ENCODE results near the gene KIF16B. TPM values are rescaled to one million over a fixed set of nuclear protein-coding genes. Genes with fewer than 3 reads are reported as not detected.
A peak's percentile ranks its signal among the peaks of the same experiment; 100 is the strongest.

KIF16B gene
- total and polyA plus RNA-seq, 2 experiments from 2014 or later: 8.2 to 26.5 TPM

DNA sequence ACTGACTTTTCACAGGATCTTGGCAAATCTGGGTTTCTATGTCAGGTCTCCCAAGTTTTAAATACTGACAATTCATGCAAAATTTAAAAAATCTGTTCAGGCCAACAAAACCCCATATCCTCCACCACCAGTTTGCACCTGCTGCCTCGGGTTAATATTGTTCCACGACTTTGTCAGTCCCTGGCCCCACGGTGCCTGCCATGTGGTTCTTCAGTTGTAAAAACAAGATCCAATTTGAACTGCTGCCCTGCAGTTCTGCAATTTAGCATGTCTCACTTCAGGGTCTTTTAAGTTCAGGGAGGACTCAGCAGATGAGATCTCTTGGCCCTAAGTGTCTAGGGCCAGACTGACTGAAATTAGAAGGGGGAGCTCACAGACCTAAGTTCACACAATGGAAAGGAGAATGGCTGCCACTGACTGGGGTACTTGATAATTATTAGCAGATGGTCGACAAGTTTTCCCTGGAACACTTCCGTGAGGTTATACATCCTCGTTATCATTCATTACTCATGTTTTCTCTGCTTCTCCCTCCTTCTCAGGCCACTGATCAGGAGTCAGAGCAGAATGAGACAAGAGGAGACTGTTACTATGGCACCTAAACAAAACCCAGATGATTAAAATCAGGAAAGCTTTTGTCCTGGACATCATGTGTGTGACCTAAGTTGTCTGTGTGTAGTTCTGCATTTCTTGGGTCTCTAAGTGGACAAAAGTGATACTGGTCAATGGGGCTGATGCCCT lies 223.6 kb downstream of the KIF16B start:
- Histone ChIP-seq H3K4me1 (ENCODE audit: low read depth) (no peaks in the 10 kb centered on the region), H3K9me3 (ENCODE audit: low read depth) (no peaks in the 10 kb centered on the region), H3K36me3 (no peaks in the 10 kb centered on the region), H3K4me3 (no peak overlapping the region), H3K27ac (no peak overlapping the region), H3K27me3 (no peaks in the 10 kb centered on the region)
- DNase-seq (ENCODE audit: low read depth in 1 of 2, low spot score in 1 of 2): peak in 1 of 2 donors; percentile 26
- TF ChIP-seq CTCF (IDR thresholded peaks at IDR 0.05; ENCODE audit: low read depth, low read length): no peak

GRCh38 chr20:16346956-16347355 lies 226.3 kb downstream of the KIF16B start:
- no peak for TF ChIP-seq CTCF (IDR thresholded peaks at IDR 0.05; ENCODE audit: low read depth, low read length)
- Histone ChIP-seq H3K27ac (no peak overlapping the region), H3K36me3 (no peaks in the 10 kb centered on the region), H3K27me3 (no peaks in the 10 kb centered on the region), H3K9me3 (ENCODE audit: low read depth) (no peaks in the 10 kb centered on the region), H3K4me3 (no peak overlapping the region), H3K4me1 (ENCODE audit: low read depth) (no peaks in the 10 kb centered on the region)
- DNase-seq (ENCODE audit: low read depth in 1 of 2, low spot score in 1 of 2): no peak

DNA sequence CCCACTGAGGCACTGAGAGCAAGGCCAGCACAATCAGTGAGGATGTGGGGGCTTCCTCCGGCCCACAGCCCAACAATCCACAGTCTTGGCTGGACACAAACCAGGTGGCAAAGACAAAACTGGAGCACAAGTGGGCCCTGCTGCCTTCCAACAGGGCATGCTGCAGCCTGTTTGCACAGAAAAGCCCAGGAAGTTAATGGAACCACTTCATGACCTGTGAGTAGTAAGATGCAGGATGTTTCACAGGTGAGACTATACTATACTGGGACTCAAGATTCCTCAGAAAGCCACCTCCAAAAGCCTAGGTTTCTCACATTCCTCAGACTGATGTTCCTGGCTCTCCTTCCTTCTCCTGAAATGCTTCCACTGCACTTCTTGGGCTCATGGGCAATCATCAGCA lies 235.5 kb downstream of the KIF16B start:
- Histone ChIP-seq H3K4me3 (no peak overlapping the region), H3K36me3 (no peaks in the 10 kb centered on the region), H3K27ac (no peak overlapping the region), H3K9me3 (ENCODE audit: low read depth) (no peaks in the 10 kb centered on the region), H3K4me1 (ENCODE audit: low read depth) (peaks cover 11% of the 10 kb centered on the region), H3K27me3 (no peaks in the 10 kb centered on the region)
- DNase-seq (ENCODE audit: low read depth in 1 of 2, low spot score in 1 of 2): no peak
- TF ChIP-seq CTCF (IDR thresholded peaks at IDR 0.05; ENCODE audit: low read depth, low read length): no peak

DNA sequence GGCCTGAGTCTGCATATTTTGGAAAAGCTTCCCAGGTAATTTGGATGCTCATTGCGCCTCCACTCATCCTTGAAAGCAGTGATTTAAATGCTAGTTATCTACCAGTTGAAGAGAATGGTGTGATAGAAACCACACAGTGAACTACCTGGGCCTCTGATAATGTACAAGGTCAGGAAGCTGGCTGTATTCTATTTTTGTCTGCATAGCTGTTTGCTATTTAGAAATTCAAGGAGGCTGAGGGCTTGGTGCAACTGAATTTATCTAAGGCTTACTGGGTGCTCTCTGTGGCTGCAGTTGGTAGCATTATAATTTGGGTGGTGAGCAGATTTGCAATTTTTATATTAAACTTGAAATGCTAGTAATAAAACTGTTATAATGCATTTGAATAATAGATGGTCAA lies 245.6 kb downstream of the KIF16B start:
- H3K9me3 ChIP-seq (ENCODE audit: low read depth): no peaks in the 10 kb centered on the region
- H3K36me3 ChIP-seq: no peaks in the 10 kb centered on the region
- TF ChIP-seq CTCF (IDR thresholded peaks at IDR 0.05; ENCODE audit: low read depth, low read length): no peak

DNA sequence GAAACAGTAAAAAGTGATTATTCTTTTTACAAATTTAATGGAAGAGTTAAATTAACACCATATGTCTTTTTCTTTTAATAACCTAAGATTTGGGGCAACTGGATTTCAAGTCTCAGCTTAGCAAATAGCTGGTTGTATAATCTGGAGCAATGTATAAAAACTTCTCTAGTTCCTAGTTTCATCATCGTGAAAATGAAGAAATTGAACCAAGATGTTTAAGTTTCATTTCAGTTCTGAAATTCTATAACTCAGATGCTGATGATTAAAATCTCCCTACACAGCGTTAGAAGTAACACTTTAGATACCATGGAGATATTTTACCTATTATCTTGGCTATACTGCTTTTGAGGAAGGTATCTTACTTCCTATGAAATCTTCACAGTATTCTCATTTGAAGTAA lies 252.0 kb downstream of the KIF16B start:
- Histone ChIP-seq H3K9me3 (ENCODE audit: low read depth) (no peaks in the 10 kb centered on the region), H3K36me3 (no peaks in the 10 kb centered on the region), H3K27me3 (no peaks in the 10 kb centered on the region), H3K4me3 (no peak overlapping the region), H3K27ac (no peak overlapping the region), H3K4me1 (ENCODE audit: low read depth) (no peaks in the 10 kb centered on the region)
- TF ChIP-seq CTCF (IDR thresholded peaks at IDR 0.05; ENCODE audit: low read depth, low read length): no peak
- no peak for DNase-seq (ENCODE audit: low read depth in 1 of 2, low spot score in 1 of 2)

More for the DNA sequence above, 245.6 kb downstream of the KIF16B start:
- peak in 1 of 2 donors; percentile 39 for DNase-seq (ENCODE audit: low read depth in 1 of 2, low spot score in 1 of 2)
- Histone ChIP-seq H3K4me1 (ENCODE audit: low read depth) (peaks cover 12% of the 10 kb centered on the region), H3K4me3 (no peak overlapping the region), H3K27me3 (no peaks in the 10 kb centered on the region), H3K27ac (peak overlapping the region; percentile 7)
